Stimulated activated CD4-positive, alpha-beta T cell treated with anti-CD3 and anti-CD28 coated beads, Interleukin-4, amount 100 ng/mL, for 4 hours (primary cell): ENCODE results near the gene LARGE1.

ENCODE experiments used
- DNase-seq, 2 experiments: peaks; one replicate each; pipeline ENCODE4 v3.0.0-alpha.2; 2020

The LARGE1 gene

DNA sequence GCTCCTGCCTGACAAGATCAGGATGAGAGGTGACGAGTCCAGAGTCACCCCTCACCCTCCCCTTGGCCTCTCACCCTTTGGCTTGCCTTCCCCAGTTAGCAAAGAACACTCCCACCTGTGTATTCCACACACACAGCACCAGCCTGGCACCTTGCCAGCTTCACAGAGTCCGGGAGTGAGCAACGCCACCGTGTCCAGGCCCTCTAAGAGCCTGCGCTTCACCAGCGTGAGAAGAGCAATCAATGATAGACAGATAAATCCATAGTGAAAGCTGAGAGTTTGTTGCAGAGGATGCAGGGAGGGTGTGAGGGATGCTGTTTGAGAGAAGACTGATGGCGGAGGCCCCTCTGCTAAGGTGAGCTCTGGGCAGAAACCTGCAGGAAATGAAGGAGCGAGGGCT, 404.5 kb downstream of the LARGE1 start:
- DNase-seq = no peak

- DNase-seq = no peak
These were observed 406.6 kb downstream of the LARGE1 start for GRCh38 chr22:33513388-33514338.

DNA sequence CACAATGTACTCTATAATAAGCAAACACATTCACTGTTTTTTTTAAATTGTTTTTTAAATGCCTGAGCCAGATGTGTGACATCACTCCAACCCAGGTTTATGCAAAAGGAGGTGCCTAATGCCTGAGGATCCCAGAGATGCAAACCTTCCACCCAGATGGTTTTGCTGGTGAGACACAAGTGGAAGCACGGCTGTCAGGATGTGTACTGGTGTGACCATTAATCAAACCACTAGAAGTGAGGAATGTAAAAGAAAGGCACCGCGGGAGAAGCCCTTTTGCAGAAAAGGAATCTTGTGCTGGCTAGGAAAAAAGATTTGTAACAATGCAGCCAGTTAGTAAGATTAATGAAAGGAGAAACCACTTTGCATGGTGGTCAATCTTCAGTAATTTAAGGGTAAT, 407.4 kb downstream of the LARGE1 start:
- no peak for DNase-seq

DNA sequence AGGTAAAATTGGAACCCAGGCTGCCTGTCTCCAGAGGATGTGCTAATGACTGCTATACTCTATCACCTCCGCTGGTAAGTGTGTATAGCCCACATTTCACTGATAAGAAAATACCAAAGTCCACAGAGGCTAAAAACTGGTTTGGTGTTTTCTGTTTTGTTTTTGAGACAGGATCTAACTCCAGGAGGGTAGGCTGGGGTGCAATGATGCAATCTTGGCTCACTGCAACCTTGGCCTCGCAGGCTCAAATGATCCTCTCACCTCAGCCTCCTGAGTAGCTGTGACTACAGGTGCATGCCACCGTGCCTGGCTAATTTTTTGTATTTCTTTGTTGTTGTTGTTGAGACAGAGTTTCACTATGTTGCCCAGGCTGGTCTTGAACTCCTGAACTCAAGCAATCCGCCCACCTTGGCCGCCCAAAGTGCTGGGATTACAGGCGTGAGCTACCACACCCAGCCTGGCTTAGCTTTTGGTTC, 409.8 kb downstream of the LARGE1 start:
- no peak for DNase-seq

DNA sequence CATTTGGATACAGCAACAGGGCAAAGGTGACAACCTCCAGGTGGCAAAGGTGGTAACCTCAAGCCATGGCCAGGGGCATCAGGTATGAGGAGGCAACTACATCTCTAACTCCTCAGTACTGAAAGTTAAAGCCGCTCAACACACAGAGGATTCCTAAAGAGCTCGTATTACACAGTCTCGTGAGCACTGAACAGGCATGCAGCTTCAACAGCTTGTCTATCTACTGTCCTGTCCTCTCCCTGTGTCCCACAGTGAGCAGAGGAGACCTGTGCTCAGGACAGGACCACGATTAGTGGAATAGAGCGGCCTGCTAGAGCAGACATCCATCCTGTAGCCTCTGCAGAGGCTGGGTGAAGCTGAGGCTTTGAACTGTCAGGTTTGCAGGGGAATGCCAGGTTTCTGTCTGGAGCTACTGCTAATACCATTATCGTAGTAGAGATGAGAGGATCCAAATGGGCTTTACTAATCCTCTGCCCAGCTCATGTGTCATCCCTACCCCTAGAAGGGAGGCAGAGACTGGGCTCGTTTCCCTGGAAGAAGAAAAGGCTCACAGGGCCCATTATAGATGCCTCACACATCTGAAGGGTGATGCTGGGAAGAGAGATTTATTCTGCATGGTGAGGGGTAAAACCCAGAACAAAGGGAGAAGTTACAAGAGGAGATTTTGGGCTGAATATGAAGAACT, 415.2 kb downstream of the LARGE1 start:
- no peak for DNase-seq

- DNase-seq = no peak
These were observed 424.2 kb downstream of the LARGE1 start for GRCh38 chr22:33496112-33496511.

- DNase-seq = no peak
These were observed 426.6 kb downstream of the LARGE1 start for GRCh38 chr22:33493476-33494205.

GRCh38 chr22:33492210-33492651, 428.0 kb downstream of the LARGE1 start:
- no peak for DNase-seq

GRCh38 chr22:33487041-33487716, 433.1 kb downstream of the LARGE1 start:
- no peak for DNase-seq

GRCh38 chr22:33481550-33481949, 438.7 kb downstream of the LARGE1 start:
- DNase-seq = no peak

GRCh38 chr22:33477120-33478111, 442.9 kb downstream of the LARGE1 start:
- DNase-seq = no peak

DNA sequence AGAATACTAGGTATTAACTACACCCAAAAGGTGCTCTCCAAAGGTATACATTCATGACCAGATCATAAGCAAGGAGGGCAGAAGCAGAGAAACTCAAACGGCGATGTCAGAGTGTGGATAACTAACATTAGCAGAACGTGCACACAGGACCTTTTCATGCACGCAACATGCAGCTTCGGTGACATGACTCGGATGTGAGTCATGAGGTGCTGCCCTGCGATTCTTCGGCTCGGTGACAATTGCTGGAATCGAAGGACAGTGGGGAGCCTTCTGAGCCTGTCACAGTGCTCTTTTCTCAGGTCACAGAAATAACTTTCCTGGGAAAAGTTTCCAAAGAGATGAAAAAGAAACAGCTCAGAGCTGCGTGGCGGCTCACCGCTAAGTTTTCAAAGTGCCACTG, 443.6 kb downstream of the LARGE1 start:
- no peak for DNase-seq

- no peak for DNase-seq
These were observed 444.1 kb downstream of the LARGE1 start for GRCh38 chr22:33476206-33476605.

GRCh38 chr22:33474587-33474986, 445.7 kb downstream of the LARGE1 start:
- no peak for DNase-seq

DNA sequence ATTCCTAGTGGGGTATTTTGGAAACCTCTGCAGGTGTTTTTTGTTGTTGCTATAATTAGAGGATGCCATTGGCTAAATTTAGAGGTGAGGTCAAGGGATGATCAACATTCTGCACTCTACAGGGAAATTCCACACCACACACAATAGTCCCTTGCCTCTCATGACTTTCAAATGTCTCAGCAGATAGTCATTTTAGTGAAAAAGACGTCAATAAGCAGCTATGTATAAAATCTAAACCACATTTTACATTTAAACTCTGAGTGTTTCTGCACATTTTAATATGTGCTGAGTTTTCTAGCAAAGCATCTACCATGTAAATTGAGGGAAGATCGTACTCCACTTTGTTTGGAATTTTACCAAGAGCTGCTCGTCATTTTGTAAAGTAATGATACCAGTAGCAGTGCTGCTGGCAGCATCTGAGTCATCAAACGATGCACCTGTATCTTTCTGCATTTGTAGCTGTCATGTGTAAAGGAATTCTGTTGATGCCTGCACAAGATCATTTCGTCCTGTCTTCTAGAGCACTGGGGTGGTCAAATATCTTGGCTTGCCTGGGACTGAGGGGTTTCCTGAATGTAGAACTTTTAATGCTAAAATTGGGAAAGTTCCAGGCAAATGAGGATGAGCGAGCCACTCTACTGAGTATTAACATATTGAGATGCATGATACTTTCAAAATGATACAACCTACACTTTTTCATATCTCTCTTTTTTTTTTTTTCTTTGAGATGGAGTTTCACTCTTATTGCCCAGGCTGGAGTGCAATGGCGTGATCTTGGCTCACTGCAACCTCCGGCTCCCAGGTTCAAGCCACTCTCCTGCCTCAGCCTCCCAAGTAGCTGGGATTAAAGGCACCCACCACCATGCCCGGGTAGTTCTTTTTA, 447.6 kb downstream of the LARGE1 start:
- no peak for DNase-seq

- DNase-seq = no peak
These were observed 449.8 kb downstream of the LARGE1 start for GRCh38 chr22:33470456-33470855.

- no peak for DNase-seq
These were observed 452.6 kb downstream of the LARGE1 start for GRCh38 chr22:33467620-33468095.

GRCh38 chr22:33467080-33467479, 453.2 kb downstream of the LARGE1 start:
- no peak for DNase-seq

GRCh38 chr22:33465554-33465953, 454.7 kb downstream of the LARGE1 start:
- DNase-seq = no peak

- no peak for DNase-seq
These were observed 455.6 kb downstream of the LARGE1 start for GRCh38 chr22:33464698-33465097.
